Measurements from ENCODE around the gene CCL27. TPM values are rescaled to one million over a fixed set of nuclear protein-coding genes. Genes with fewer than 3 reads are reported as not detected.
"Not testable (repeated sequence)": the region's sequence is repeated elsewhere in the genome, so short reads cannot be mapped to it uniquely, and the experiment has no call there.

CCL27 gene
- total RNA-seq, 1 donor, result not detected

DNA sequence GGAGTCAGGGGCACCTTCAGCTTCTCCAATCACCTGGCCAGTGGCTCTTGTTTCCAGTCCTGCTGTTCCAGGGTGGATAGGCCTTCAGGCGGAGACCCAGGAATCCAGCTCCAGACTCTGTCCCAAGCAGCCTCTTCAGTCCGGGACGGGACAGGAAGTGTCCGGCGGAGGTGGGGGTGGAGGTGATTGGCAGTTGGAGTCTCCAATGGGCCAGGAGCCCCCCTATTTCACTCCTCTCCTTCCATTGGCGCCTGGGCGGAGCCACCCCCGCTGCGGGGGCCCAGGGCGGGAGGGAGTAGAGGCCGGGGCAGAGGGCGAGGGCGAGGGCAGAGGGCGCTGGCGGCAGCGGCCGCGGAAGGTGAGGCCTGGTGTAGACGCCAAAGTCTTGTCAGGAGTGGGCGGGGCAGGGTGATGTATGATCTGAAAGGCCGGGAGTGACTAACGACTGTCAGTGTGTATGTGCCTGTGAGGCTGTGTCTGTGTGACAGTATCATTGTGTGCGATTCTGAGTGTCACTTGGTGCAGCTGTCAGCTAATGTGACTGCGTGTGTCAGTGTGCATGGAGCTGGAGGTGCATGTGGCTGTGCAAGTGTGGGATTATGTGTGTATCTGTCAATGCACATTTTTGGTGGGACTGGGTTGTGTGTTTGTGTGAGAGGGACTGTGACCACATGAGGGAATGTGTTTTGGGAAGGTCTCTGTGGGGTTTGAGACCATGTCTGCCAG lies 10.4 kb downstream of the CCL27 start, which contains the start of gene IL11RA:
Gene IL11RA (plus strand): TSS at position 310 of the 726 bp plus-strand sequence. CDS start 3,033 bp downstream, outside the sequence.
- DNase-seq (ENCODE audit: low read depth in 2 of 3, low spot score in 2 of 3), result peak in 2 of 3 donors; percentile 36 to 50

DNA sequence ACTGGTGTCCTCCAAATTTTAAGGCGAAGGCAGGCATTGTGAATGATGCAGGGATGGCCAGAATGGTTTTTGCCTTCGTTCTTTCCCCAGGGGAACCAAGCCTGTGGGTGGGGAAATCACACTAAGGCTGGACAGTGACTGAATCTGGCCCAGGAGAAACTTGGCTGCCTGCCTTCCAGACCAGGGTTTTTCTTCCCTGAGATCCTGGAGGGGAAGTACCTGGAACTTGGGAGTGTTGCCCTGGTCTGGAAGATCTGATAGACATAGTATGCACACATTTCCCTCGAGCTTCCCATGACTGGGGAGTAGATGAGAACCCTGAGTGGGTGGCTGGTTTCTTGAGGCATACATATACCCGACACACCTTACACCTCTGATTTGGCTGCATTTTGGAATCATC lies 11.1 kb downstream of the CCL27 start:
- DNase-seq (ENCODE audit: low read depth in 2 of 3, low spot score in 2 of 3), result no peak

DNA sequence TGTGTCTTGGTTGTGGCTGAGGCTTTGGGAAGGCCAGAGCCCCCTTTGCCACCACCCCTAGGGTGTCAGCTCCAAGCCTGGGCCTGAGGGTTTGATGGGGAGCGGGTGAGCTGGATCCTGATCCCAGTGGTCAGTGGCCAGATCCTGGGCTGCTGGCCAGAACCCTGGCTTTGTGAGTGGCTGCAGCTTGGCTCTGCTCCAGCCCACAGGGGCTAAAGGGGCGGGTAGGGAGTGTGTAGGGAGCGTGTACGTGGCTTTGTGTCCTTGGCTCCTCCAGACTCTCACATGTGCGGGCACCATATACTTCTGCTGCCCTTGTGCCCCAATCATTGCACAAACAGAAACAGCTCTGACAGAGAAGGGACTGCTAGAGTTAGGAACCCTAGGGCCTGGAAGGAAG lies 11.6 kb downstream of the CCL27 start:
- DNase-seq (ENCODE audit: low read depth in 2 of 3, low spot score in 2 of 3), result no peak

DNA sequence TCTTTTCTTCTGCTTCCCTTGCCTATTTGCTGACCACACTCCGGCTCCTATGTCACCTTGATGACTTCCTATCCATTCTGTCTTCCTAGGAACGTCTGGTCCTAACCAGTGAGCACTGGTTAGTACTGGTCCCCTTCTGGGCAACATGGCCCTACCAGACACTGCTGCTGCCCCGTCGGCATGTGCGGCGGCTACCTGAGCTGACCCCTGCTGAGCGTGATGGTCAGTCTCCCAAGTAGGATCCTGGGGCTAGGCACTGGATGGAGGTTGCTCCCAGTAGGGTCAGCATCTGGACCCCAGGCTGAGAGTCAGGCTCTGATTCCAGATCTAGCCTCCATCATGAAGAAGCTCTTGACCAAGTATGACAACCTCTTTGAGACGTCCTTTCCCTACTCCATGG lies 13.8 kb downstream of the CCL27 start:
- DNase-seq (ENCODE audit: low read depth in 2 of 3, low spot score in 2 of 3), result no peak

DNA sequence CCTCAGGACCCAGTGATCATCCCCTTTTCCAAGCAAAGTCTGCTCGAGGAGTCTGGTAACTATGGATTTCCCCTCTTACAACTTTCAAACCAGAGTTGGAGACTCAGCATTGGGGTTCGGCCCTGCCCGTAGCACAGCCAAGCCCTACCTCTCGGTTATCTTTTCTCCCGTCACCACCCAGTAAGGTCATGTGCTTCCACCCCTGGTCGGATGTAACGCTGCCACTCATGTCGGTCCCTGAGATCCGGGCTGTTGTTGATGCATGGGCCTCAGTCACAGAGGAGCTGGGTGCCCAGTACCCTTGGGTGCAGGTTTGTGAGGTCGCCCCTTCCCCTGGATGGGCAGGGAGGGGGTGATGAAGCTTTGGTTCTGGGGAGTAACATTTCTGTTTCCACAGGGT lies 14.8 kb downstream of the CCL27 start:
- DNase-seq (ENCODE audit: low read depth in 2 of 3, low spot score in 2 of 3), result no peak

DNA sequence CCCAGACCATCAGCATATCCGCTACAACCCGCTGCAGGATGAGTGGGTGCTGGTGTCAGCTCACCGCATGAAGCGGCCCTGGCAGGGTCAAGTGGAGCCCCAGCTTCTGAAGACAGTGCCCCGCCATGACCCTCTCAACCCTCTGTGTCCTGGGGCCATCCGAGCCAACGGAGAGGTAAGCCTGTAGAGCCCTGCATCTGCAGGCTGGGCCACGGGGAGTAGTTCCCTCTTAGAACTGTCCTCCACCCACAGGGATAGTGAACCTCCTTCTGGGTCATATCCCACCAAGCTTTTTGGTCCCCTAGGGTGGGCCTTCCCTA lies 15.4 kb downstream of the CCL27 start:
- DNase-seq (ENCODE audit: low read depth in 2 of 3, low spot score in 2 of 3), result no peak

DNA sequence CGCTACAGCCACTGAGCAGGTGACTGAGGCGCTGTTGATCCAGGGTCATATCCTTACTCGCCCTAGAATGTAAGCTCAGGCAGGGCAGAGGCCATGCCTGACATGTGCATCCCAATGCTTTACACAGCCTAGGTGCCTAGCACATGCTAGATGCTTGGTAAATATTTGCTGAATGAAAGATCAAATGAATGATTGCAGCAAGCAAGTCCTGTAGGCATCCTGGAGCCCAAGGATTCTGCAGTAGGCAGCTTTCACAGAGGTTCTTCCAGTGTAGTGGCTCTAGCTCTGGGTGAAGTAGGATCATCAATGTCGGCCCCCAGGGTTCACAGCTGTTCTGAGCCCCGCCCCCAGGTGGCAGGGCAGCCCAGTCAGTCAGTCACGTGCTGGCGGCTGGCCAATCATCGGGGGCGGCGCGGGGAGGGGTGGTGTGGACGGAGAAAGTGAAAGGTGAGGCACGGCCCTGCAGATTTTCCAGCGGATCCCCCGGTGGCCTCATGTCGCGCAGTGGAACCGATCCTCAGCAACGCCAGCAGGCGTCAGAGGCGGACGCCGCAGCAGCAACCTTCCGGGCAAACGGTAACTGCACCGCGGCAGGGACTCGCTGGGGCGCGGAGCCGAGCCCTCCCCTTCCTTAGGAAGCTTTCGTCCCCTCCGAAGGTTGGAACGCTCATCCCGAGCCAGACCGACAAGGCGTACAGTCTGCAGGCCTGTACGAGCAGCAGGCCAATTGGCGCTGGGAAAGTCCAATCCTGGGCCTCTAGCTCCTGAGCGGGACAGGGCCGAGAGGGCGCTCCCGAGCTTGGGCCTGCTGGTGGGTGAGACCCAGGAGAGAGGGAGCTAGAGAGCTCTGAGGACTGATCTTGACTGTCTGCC lies 16.0 kb downstream of the CCL27 start, which contains the start of gene GALT:
Gene GALT (plus strand): TSS at position 465 of the 873 bp plus-strand sequence. CDS start 30 bp downstream, at position 495.
- DNase-seq (ENCODE audit: low read depth in 2 of 3, low spot score in 2 of 3), result peak; percentile 83 to 97 (median 92)

DNA sequence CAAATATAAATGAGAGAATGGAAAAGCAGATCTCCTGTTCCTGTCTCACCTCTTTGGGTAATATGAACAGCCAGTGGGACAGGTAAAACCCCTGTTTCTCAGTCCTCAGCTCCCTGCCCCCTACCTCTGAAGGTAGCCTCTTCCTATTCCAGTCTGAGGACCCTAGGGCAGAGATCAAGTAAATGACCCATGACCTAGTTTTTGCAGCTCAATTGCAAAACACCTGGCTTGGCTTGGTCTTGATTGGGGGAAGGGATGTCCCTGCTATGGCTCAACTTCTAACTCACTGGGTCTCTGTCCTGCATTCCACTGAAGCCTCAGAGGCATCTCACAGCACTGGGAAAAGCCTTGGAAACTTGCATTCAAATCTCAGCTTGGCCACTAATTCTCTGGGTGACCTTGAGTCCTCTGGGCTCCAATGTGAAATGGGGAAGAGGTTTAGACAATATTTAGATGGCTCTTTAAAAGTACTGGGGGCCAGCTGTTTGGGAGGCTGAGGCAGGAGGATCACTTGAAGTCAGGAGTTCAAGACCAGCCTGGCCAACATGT lies 17.6 kb downstream of the CCL27 start:
- no peak for DNase-seq (ENCODE audit: low read depth in 2 of 3, low spot score in 2 of 3)

DNA sequence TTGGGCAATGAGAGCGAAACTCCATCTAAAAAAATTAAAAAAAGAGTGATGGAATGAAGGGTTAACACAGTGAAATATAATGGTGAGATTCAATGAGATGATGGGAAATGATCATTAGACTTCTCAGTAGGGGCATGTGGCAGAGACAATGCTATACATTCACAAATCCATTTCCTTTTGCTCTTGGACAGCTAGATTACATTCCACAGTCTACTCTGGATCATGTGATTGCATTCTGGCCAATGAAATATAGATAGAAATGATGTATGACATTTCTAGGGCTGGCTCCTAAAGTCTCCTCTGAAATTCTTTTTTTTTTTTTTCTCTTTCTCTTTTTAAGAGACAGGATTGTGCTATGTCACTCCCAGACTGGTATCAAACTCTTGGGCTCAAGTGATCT lies 19.8 kb downstream of the CCL27 start:
- DNase-seq (ENCODE audit: low read depth in 2 of 3, low spot score in 2 of 3), result no peak

DNA sequence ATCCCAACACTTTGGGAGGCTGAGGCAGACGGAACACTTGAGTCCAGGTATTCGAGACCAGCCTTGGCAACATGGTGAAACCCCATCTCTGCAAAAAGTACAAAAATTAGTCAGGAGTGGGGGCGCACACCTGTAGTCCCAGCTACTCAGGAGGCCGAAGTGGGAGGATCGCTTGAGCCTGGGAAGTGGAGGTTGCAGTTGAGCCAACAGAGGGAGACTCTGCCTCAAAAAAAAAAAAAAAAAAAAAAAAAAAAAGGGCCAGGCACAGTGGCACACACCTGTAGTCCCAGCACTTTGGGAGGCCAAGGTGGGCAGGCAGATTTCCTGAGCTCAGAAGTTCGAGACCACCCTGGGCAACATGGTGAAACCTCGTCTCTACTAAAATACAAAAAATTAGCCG lies 23.1 kb downstream of the CCL27 start:
- DNase-seq (ENCODE audit: low read depth in 2 of 3, low spot score in 2 of 3), result not testable (repeated sequence)

DNA sequence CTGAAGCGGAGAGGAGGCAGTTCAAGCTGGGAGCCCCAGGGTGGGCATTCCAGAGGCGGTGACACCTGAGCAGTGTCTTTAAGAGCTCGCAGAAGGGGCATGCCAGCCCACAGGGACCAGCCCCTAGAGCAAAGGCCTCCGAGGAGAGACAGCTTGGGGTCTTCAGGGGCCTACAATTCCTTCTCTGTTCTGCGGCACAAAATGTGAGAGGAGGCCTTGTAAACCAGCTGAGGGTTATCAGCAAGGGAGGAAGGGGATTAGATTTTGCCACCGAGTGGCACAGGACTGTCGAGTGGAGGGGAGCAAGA lies 24.4 kb downstream of the CCL27 start:
- DNase-seq (ENCODE audit: low read depth in 2 of 3, low spot score in 2 of 3), result no peak

DNA sequence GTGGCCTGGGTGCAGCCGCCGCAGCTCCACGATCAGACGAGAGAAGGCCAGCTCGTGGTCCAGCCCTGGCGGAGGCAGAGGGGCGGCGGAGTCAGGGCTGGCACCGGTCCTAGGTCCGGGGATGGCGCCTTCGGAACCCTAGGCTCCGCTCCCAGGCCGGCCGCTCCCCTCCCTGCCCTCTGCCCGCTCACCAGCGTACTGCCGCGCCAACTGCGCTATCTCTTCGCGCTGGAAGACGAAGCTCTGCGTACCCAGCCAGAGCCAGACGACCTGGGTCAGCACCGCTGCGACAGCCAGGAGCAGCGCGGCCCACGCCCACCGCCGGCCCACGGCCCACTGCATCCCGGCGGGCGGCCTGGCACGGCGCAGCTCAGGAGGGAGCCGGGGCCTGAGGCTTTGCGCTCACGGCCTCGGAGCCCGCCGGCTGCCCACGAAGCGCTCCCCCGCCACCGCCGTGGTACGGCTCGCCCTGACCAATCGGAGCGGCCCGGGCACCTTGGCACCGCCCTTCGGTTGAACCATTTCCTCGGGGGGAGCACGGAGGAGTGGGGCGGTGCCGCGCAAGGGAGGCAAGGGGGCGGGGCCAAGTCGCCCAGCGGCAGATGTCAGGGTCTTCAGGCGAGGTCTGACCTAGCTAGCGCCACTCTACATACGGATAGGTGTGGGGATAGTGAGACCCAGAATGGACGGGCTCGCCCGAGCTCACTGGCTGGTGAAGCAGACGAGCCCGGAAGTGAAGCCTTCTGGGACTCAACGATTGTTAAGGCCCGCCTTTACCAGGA lies 24.9 kb downstream of the CCL27 start, which contains the start of gene SIGMAR1:
Gene SIGMAR1 (minus strand): TSS at position 432 of the 782 bp plus-strand sequence. CDS start 90 bp downstream, at position 342.
- peak; percentile 85 to 96 (median 92) for DNase-seq (ENCODE audit: low read depth in 2 of 3, low spot score in 2 of 3)

DNA sequence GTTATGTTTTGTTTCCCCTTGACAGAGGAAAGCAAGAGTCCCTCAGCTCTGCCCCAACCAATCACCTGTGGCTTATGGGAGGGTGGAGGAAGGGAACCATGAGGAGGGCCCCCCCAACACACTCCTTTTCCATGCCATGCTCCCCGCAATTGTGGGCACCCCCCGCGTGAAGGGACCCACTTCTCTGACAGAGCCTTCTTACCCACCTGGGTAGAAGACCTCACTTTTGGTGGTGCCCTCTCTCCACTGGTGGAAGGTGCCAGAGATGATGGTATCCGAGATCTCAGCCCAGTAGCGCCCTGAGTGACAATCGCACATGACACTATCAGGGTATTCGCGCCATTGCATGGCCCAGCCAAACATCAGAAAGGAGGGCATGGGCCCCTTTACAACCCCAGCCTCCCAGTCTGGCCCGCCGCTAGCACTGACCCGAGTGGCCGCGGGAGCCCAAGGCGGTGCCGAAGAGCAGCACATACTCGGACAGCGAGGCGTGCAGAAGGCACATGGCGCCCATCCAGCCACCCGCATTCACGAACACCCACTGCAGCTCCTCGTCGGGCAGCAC lies 25.6 kb downstream of the CCL27 start:
- no peak for DNase-seq (ENCODE audit: low read depth in 2 of 3, low spot score in 2 of 3)

DNA sequence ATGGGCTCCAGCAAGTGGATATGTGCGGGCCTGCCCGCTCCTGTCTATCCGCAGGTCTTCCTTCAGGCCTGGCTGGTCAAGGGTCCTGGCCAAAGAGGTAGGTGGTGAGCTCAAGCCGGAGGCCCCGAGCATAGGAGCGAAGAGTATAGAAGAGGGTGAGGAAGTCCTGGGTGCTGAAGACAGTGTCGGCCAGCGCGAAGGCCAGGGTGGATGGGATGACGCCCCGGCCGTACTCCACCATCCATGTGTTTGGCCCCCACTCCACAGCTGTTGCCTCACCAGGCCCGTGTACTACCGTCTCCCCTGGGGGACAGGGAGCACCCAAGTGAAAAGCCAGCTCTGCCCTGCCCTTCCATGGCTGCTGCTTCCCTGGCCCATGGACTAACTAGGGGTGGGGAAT lies 26.9 kb downstream of the CCL27 start:
- no peak for DNase-seq (ENCODE audit: low read depth in 2 of 3, low spot score in 2 of 3)

DNA sequence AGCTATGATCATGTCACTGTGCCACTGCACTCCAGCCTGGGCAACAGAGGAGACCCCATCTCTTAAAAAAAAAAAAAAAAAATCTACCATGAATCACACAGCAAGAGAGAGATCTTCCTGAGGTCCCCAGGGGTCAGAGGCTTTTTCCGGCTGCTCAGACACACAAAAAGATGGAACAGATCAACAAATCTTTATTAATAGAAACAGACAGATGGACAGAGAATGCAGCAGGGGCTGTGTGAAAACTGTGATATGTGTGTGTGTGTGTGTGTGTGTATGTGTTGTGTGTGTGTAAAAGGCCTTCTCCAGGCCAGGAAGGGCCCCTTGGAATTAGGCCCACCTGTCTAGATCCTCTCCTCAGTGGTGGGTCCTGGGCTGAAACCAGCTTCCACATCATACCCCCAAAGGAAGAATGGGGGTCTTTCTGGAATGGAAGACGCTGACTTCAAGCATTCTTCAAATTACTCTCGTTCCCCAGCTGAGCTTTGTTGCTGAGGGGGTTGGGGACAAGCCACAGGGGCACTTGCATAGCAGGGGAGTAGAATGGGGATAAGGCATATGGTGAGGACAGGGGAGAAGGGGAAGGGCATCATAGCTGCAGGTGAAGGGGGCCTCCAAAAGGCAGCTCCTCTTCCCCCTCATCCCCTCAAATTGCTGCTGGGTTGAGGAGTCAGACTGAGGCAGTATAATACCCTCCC lies 27.8 kb downstream of the CCL27 start:
- DNase-seq (ENCODE audit: low read depth in 2 of 3, low spot score in 2 of 3), result no peak

DNA sequence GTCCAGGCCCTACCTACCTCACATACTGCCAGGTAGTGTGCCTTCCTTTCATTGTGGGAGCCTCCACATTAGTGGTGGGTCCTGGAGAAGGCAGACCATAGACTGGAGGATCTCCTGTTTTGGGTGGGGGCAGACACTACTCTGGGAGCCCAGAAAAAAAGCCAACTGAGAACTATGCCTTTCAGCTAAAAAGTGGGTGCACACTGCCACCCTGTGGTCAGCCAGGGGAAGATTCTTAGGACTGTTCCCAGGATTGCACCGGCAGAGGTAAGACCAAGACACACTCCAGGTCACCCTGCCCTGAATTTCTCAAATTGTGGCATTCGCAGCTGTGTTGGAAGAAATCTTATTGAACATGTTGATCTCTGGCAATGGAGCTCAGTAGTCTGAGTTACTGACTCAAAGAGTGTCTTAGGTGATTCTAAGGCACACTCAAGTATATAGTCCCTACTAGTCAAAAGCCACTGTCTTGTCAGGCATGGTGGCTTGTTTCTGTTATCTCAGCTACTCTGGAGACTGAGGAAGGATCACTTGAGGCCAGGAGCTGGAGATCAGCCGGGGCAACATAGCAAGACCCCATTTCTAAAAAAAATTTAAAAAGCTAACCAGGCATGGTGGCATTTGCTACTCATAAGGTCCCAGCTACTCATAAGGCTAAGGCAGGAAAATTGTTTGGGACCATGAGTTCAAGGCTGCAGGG lies 28.5 kb downstream of the CCL27 start:
- peak; percentile 57 to 76 (median 69) for DNase-seq (ENCODE audit: low read depth in 2 of 3, low spot score in 2 of 3)

DNA sequence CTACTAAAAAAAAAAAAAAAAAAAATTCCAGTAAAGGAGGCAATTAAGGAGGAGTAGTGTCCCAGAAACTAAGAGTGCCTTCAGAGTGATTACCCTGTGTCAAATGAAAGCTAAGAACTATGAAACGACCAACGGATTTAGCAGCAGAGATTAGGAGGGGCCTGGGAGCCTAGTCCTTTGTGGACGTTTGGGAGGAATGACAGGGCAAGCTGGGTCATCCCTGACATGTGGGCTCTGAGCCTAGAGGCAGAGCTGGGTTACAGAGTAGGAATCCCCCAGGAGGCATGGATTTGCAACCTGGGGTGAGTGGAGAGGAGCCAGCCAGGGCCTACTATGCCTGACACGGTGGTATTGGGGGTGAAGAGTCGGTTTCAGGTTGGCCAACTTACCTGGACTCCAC lies 29.3 kb downstream of the CCL27 start:
- DNase-seq (ENCODE audit: low read depth in 2 of 3, low spot score in 2 of 3), result no peak

DNA sequence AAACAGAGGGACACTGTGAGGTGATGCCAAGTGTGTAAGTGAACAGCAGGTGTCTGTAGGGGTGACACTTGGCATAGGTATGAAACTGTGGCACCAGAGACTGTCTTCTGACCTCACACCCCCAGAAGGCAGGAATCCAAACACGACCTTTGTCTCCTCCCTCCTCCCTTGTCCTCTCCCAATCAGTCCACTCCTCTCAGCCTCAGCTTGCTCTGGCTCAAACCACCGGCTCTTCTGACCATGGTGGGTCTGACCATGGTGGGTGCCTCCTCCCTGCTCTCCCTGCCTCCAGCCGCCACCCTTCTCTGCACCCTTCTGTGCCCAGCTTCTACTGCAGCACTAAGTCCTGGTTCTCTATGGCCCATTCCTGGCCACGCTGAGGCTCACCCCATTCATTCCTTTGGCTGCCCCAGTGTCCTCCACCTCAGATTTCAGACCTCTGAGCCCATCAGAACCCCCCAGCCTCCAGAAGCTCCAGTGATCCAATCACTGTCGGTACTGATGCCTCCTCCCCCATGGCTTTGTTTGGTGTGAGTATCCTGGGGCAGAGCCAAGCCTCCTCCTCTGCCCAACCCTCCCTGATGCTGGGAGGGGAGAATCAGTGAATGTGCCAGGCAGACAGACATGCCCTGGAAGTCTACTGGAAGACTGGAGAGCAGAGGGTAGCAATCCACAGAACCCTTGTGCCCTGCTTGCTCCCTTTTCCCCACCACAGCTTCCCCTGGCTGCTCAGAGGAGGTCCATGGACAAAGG lies 31.9 kb downstream of the CCL27 start:
- no peak for DNase-seq (ENCODE audit: low read depth in 2 of 3, low spot score in 2 of 3)

DNA sequence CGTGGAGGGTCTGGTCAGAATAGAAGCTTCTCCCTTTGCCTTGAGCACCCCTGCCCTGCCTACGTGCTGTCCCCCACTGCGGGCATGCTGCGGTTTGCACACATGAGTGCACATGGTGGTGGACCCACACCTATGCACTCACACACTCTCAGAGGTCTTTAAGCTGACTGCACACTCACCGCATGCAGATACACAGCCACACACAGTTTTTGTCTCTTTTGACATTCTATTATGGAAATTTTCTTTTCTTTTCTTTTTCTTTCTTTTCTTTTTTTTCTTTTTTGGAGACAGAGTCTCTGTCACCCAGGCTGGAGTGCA lies 33.0 kb downstream of the CCL27 start:
- no peak for DNase-seq (ENCODE audit: low read depth in 2 of 3, low spot score in 2 of 3)
